Neuronal stem cell (in vitro differentiated cells): Measurements from ENCODE around the gene AURKA.

Experiments
- DNase-seq: peaks from one replicate; pipeline ENCODE4 v3.0.0-alpha.2; 2013; ENCODE audit warnings: low spot score
- H2AFZ ChIP-seq: one replicate; pipeline ENCODE4 v1.6.1; 2013; ENCODE audit warnings: mild to moderate bottlenecking, low read length, inconsistent platforms
- H2AK5ac ChIP-seq: 2 replicates; pipeline ENCODE4 v1.6.1; 2013; ENCODE audit warnings: low read depth, mild to moderate bottlenecking, inconsistent platforms, low read length, moderate library complexity, mixed read lengths
- H2BK120ac ChIP-seq: 2 replicates; pipeline ENCODE4 v1.6.1; 2013; ENCODE audit warnings: low read depth, mild to moderate bottlenecking, inconsistent platforms, low read length, moderate library complexity, mixed read lengths
- H2BK12ac ChIP-seq: one replicate; pipeline ENCODE4 v1.6.1; 2013; ENCODE audit warnings: low read length, inconsistent platforms
- H2BK15ac ChIP-seq: 2 replicates; pipeline ENCODE4 v1.6.1; 2013; ENCODE audit warnings: mild to moderate bottlenecking, low read length, inconsistent platforms, mixed read lengths
- H2BK5ac ChIP-seq: one replicate; pipeline ENCODE4 v1.6.1; 2013; ENCODE audit warnings: inconsistent platforms, mild to moderate bottlenecking, low read length, moderate library complexity
- H3K14ac ChIP-seq: one replicate; pipeline ENCODE4 v1.6.1; 2013; ENCODE audit warnings: low read length, inconsistent platforms
- H3K18ac ChIP-seq: 2 replicates; pipeline ENCODE4 v1.6.1; 2013; ENCODE audit warnings: low read length, inconsistent platforms
- H3K23ac ChIP-seq: 2 replicates; pipeline ENCODE4 v1.6.1; 2013; ENCODE audit warnings: low read depth, mild to moderate bottlenecking, mixed read lengths, low read length, inconsistent platforms; ENCODE audit not compliant: poor library complexity
- H3K27ac ChIP-seq: replicated peaks from 3 replicates; pipeline ENCODE4 v1.5.1; 2013; ENCODE audit warnings: low read length, inconsistent platforms
- H3K27me3 ChIP-seq, 3 experiments: 2 replicates each; pipeline ENCODE4 v1.6.1; 2013; ENCODE audit warnings: low read length in 3 of 3, mild to moderate bottlenecking in 2 of 3, inconsistent platforms in 1 of 3, low read depth in 1 of 3, mixed read lengths in 1 of 3, moderate library complexity in 1 of 3; ENCODE audit not compliant: control insufficient read depth in 3 of 3, insufficient read depth in 3 of 3
- H3K36me3 ChIP-seq, 2 donors: replicated peaks in 1 of 2; 2 replicates each; pipeline ENCODE4 v1.6.1; 2013; ENCODE audit warnings: low read length in 2 of 2; ENCODE audit not compliant: control insufficient read depth in 2 of 2, insufficient read depth in 2 of 2
- H3K4ac ChIP-seq: 2 replicates; pipeline ENCODE4 v1.6.1; 2013; ENCODE audit warnings: inconsistent platforms, mild to moderate bottlenecking, low read length, moderate library complexity
- H3K4me1 ChIP-seq, 2 donors: 1 replicate in 1 of 2; 2 replicates in 1 of 2; pipeline ENCODE4 v1.6.1; 2013; ENCODE audit warnings: low read length in 2 of 2, low read depth in 1 of 2; ENCODE audit not compliant: control insufficient read depth in 2 of 2, insufficient read depth in 1 of 2
- H3K4me2 ChIP-seq: one replicate; pipeline ENCODE4 v1.6.1; 2013; ENCODE audit warnings: mild to moderate bottlenecking, low read length, inconsistent platforms; ENCODE audit not compliant: insufficient read depth, poor library complexity, severe bottlenecking
- H3K4me3 ChIP-seq, 2 donors: 2 replicates each; pipeline ENCODE4 v1.5.1; 2013; ENCODE audit warnings: low read length in 2 of 2, mild to moderate bottlenecking in 2 of 2, inconsistent platforms in 1 of 2, moderate library complexity in 1 of 2
- H3K79me1 ChIP-seq: one replicate; pipeline ENCODE4 v1.6.1; 2013; ENCODE audit warnings: low read depth, mild to moderate bottlenecking, inconsistent platforms, low read length, moderate library complexity
- H3K9ac ChIP-seq: one replicate; pipeline ENCODE4 v1.6.1; 2013; ENCODE audit warnings: mild to moderate bottlenecking, low read depth, low read length, inconsistent platforms; ENCODE audit not compliant: poor library complexity
- H3K9me3 ChIP-seq, 2 donors: replicated peaks in 1 of 2; 2 replicates each; pipeline versions ENCODE3 to v1.6.1; 2013; ENCODE audit warnings: low read length in 2 of 2, mild to moderate bottlenecking in 2 of 2, inconsistent platforms in 1 of 2, low read depth in 1 of 2, mixed read lengths in 1 of 2, moderate library complexity in 1 of 2; ENCODE audit not compliant: control insufficient read depth in 2 of 2, insufficient read depth in 1 of 2
- H4K8ac ChIP-seq: one replicate; pipeline ENCODE4 v1.6.1; 2013; ENCODE audit warnings: low read depth, mild to moderate bottlenecking, inconsistent platforms, low read length, moderate library complexity
- H4K91ac ChIP-seq: one replicate; pipeline ENCODE4 v1.6.1; 2013; ENCODE audit warnings: low read length, low read depth, mild to moderate bottlenecking, inconsistent platforms; ENCODE audit not compliant: poor library complexity
- WGBS, 2 donors: extraction: QIAGEN DNeasy Blood & Tissue Kit; methylation state at CpG; one replicate each; pipeline ENCODE4 v1.1.7; 2013; ENCODE audit warnings: missing lambda C conversion rate in 2 of 2, mixed read lengths in 1 of 2; ENCODE audit not compliant: insufficient read length in 2 of 2, insufficient replicate concordance in 1 of 2; ENCODE audit errors: extremely low coverage in 2 of 2; 5-methylcytosine and 5-hydroxymethylcytosine counted together

The AURKA gene

GRCh38 chr20:56389807-56390206, 2.2 kb downstream of the AURKA start:
- no peak overlapping the region for H3K27ac ChIP-seq
- no peak for DNase-seq
- H3K4me3 ChIP-seq: no peak overlapping the region
- no peak overlapping the region for H3K18ac ChIP-seq
- H4K8ac ChIP-seq: no peak overlapping the region
- H3K14ac ChIP-seq: no peak overlapping the region
- H3K27me3 ChIP-seq: no peaks in the 10 kb centered on the region
- no peak overlapping the region for H3K4me2 ChIP-seq
- no peak overlapping the region for H3K9ac ChIP-seq
- H3K4ac ChIP-seq: no peak overlapping the region
- H3K23ac ChIP-seq: no peak overlapping the region
- no CpG with 5 or more reads among the region's 4 CpGs for WGBS, 2 donors
- H2BK12ac ChIP-seq: no peak overlapping the region
- H3K79me1 ChIP-seq: peaks cover 9% of the 10 kb centered on the region
- no peak overlapping the region for H2BK120ac ChIP-seq
- no peak overlapping the region for H2BK5ac ChIP-seq
- H2AFZ ChIP-seq: no peak overlapping the region
- H3K9me3 ChIP-seq: no peaks in the 10 kb centered on the region
- no peak overlapping the region for H2BK15ac ChIP-seq
- H3K4me1 ChIP-seq: peaks cover 5 to 11% of the 10 kb centered on the region in 2 donors
- H3K36me3 ChIP-seq: peaks cover 25 to 72% of the 10 kb centered on the region in 2 donors
- H4K91ac ChIP-seq: no peak overlapping the region
- H2AK5ac ChIP-seq: no peak overlapping the region

- H3K9me3 ChIP-seq: no peaks in the 10 kb centered on the region
- peaks cover 29 to 75% of the 10 kb centered on the region in 2 donors for H3K36me3 ChIP-seq
- no peak overlapping the region for H3K4me3 ChIP-seq
- no CpG with 5 or more reads among the region's 4 CpGs for WGBS, 2 donors
- H3K4me2 ChIP-seq: no peak overlapping the region
- H3K27ac ChIP-seq: no peak overlapping the region
- H2AFZ ChIP-seq: no peak overlapping the region
- H3K27me3 ChIP-seq: no peaks in the 10 kb centered on the region
- H3K4ac ChIP-seq: no peak overlapping the region
- peaks cover 9% of the 10 kb centered on the region for H3K79me1 ChIP-seq
- H3K23ac ChIP-seq: no peak overlapping the region
- DNase-seq: no peak
- no peak overlapping the region for H3K14ac ChIP-seq
- no peak overlapping the region for H2AK5ac ChIP-seq
- H2BK12ac ChIP-seq: no peak overlapping the region
- H3K4me1 ChIP-seq: peaks cover 5 to 10% of the 10 kb centered on the region in 2 donors
- no peak overlapping the region for H2BK15ac ChIP-seq
- no peak overlapping the region for H2BK5ac ChIP-seq
- H4K91ac ChIP-seq: no peak overlapping the region
- no peak overlapping the region for H3K18ac ChIP-seq
- H3K9ac ChIP-seq: no peak overlapping the region
- H2BK120ac ChIP-seq: no peak overlapping the region
- no peak overlapping the region for H4K8ac ChIP-seq
Measured at GRCh38 chr20:56388882-56389281, 3.1 kb downstream of the AURKA start.

- Histone ChIP-seq H3K9ac (no peak overlapping the region), H3K18ac (no peak overlapping the region), H2BK5ac (no peak overlapping the region), H3K27me3 (no peaks in the 10 kb centered on the region), H2BK120ac (no peak overlapping the region), H4K91ac (no peak overlapping the region), H3K79me1 (peaks cover 6% of the 10 kb centered on the region), H3K36me3 (peaks cover 39 to 99% of the 10 kb centered on the region in 2 donors), H3K4me1 (peaks cover 3 to 6% of the 10 kb centered on the region in 2 donors), H3K23ac (no peak overlapping the region), H3K4me3 (no peak overlapping the region), H2AFZ (no peak overlapping the region), H3K9me3 (no peaks in the 10 kb centered on the region), H2BK15ac (no peak overlapping the region), H3K4me2 (no peak overlapping the region), H2BK12ac (no peak overlapping the region), H4K8ac (no peak overlapping the region), H3K27ac (no peak overlapping the region), H3K4ac (no peak overlapping the region), H2AK5ac (no peak overlapping the region), H3K14ac (no peak overlapping the region)
- DNase-seq: no peak
- WGBS, 2 donors: no CpG with 5 or more reads among the region's 6 CpGs
Measured at GRCh38 chr20:56386219-56386618, 5.8 kb downstream of the AURKA start.

- H2BK5ac ChIP-seq: no peak overlapping the region
- no CpG with 5 or more reads among the region's 4 CpGs for WGBS, 2 donors
- H3K18ac ChIP-seq: no peak overlapping the region
- H3K36me3 ChIP-seq: peaks cover 39 to 99% of the 10 kb centered on the region in 2 donors
- H3K27me3 ChIP-seq: no peaks in the 10 kb centered on the region
- H2AFZ ChIP-seq: no peak overlapping the region
- H2BK12ac ChIP-seq: no peak overlapping the region
- H3K9ac ChIP-seq: no peak overlapping the region
- peaks cover 6% of the 10 kb centered on the region for H3K79me1 ChIP-seq
- no peak overlapping the region for H4K8ac ChIP-seq
- H3K23ac ChIP-seq: no peak overlapping the region
- H3K4me1 ChIP-seq: no peaks in the 10 kb centered on the region
- H2AK5ac ChIP-seq: no peak overlapping the region
- no peak overlapping the region for H3K4ac ChIP-seq
- no peaks in the 10 kb centered on the region for H3K9me3 ChIP-seq
- no peak overlapping the region for H4K91ac ChIP-seq
- no peak for DNase-seq
- no peak overlapping the region for H3K14ac ChIP-seq
- H2BK120ac ChIP-seq: no peak overlapping the region
- H3K4me3 ChIP-seq: no peak overlapping the region
- no peak overlapping the region for H3K27ac ChIP-seq
- no peak overlapping the region for H3K4me2 ChIP-seq
- H2BK15ac ChIP-seq: no peak overlapping the region
Measured at GRCh38 chr20:56385130-56385529, 6.9 kb downstream of the AURKA start.
